GM19455 (cell line): ENCODE data around the gene ILK.

ENCODE experiments used
- ATAC-seq: cut with Tn5 transposase; IDR thresholded peaks from one replicate; pipeline ENCODE4 v1.9.1; 2021; ENCODE audit not compliant: unreplicated experiment

ILK gene

DNA sequence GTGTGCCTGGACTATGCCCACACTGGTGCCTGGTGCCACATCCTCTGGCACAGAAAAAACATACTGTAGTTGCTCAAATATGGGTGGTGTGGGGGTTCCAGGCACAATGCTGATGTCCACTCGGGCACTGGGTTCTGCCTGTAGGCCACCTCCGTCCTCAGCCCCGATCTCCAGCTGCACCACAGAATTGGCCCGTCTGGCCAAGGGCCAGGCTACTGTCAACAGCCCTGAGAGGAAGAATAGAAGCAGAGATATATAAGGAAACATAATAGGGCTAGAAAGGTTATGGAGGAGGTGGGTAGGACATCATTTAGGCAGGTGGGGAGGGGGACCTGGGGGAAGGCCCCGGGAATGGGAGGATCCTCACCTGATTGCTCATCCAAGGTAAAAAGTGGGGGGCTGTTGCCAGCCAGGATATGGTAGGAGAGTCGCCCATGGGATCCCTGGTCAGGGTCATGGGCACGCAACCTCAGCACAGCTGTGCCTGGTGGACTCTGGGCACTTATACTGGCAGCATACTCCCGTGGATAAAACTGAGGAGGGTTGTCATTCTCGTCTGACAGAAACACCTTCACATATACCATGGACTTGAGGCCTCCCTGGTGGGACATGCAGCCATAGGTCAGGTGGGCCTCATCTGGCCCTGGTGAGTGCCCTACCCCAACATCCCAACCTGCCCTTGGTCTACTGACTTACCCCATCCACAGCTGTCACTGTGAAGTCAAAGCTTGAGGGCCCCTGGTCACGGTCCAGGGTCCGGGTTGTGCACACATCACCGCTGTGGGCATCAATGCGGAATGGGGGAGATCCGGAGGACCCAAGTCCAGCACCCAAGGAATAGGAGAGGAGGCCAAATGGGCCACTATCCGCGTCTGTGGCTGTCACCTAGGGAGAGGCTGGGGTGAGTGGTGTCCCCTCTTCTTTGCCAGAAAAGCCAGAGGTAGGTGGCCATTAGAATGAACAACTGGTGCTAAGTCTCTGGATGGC, 30.1 kb downstream of the ILK start:
- ATAC-seq: no peak

DNA sequence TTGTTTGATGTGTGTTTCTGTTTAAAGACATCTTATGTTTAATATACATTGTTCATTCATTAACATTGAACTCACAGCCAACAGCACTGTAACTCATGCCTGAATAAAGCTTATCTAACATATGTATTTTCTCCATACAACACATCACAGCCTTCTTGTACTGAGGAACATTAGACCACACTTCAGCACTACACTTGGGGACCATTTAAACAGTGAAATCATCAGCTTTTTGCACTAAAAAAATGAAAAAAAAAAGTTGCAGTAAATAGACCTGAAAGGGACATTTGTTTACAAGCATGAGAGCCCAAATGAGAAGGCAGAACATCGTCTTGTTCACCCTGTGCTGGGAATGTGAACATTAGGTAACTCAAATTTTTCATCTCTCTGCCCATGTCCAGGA, 31.0 kb downstream of the ILK start:
- ATAC-seq: no peak

DNA sequence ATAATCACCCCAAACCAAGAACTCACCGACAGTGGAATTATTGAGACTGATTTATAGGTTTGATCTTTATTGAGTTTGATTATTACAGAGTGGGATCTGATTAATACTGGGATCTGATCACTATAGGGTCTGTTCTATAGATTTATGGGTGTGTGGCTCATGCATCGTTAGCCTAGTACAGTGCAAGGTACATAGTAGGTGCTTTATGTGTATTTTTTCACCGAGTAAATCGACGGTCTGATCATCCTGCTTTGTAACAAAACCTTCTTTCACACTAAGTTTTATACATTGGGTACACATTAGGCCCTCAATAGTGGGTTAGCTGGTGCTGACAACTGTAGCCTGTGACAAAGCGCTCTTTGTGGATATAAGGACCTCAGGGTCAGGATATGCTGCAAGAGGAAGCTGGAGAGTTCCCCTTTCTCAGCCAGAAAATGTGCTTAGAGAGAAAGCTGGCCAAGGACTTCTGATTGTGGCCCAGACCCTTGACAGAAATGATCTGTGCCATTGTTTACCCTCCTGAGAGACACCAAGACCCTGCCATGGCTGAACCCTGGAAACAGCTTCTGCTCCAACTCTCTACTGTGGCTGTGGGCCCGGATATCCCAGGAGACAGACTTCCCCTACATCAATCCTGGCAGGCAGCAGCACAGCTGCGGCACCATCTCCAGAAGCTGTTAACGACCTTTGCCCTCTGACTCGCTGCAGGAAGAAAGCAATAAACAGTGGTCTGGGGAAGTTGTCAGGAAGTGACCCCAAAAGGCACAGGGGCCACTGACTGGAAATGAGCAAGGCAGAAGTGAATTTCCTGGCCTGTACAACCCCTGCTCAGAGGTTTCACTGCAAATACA, 31.7 kb downstream of the ILK start:
- ATAC-seq: no peak

DNA sequence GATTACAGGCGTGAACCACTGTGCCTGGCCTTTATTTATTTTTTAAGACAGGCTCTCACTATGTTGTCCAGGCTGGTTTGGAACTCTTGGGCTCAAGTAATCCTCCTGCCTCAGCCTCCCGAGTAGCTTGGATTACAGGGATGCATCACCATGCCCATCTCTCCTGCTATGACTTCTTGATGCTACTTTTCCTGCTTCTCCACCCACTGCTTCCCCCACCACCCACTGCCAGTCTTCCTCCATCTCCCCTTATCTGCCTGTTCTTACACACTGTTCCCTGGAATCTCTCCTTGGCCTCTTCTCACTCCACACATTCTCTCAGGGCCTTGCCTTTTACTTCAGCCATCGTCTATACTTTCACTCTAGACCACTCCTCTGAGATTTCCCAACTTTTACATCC, 32.9 kb downstream of the ILK start:
- ATAC-seq: no peak

DNA sequence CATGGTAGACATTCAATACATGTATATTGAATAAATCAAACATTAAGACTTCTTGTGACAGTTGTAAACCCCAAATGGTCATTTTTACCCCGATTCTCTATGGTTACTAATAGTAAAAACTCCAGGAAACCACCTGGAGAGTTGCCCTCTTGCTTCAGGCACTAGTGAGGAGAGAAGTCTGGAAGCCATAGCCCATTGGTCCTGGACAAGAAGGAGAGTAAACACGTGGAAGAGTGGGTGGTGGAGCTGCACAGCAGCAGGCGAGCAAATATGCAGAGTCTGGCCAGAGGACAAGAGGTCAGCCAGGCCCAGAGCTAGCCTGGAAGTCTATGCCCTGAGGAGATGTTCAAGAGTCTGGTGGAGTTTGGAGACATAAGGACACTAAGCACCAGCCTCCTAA, 34.3 kb downstream of the ILK start:
- no peak for ATAC-seq

DNA sequence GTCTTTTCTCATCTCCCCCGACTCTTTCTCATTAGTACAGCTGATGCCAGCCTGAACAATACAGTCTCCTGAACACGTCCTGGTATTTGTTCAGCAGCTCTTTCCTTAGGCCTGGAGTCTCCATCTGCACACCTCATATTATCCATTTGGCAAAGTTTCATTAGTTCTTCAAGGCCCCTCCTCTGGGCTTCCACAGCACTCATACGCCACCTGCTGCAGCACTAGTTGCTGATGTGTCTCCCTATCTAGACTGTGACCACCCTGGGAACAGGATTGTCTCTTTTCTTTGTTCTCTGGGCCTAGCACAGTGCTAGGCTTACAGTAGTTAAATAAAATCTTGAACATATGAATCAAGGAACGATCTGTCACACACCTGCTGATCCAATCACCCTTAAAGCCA, 34.9 kb downstream of the ILK start:
- no peak for ATAC-seq

DNA sequence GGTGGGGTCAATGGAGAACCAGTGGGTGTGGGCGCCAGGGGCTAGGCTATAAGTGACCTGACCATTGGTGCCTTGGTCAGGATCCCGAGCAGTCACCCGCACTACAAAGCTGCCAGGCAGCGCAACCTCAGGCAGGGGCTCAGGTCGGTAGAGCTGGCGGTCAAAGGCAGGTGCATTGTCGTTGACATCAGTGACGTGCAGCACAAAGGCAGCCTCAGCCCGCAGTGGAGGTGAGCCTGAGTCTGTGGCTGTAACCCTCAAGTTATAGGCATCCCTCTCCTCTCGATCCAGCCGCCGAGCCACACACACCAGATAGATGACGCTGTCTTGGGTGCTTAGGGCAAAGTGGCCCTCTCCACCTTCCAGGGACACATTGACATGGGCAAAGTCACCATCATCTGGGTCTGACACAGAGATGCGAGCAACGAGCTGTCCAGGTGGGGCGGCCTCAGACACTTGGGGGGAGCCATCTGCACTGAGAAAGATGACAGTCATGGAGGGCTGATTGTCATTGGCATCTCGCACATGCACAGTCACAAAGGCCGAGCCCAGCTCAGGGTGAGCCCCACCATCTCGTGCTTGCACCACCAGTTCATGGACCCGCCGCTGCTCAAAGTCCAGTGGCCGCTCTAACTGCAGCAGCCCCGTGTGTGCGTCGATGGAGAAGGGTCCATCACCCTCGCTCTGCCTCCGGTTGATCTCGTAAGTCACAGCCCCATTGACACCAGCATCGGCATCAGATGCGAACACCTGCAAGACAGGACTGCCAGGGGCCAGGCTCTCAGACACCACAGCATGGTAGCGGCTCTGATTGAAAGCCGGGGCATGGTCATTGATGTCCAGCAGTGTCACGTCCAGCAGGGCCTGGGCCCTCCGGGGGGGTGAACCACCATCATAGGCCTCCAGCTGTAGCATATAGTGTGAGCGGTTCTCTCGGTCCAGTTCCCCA, 36.7 kb downstream of the ILK start:
- no peak for ATAC-seq

DNA sequence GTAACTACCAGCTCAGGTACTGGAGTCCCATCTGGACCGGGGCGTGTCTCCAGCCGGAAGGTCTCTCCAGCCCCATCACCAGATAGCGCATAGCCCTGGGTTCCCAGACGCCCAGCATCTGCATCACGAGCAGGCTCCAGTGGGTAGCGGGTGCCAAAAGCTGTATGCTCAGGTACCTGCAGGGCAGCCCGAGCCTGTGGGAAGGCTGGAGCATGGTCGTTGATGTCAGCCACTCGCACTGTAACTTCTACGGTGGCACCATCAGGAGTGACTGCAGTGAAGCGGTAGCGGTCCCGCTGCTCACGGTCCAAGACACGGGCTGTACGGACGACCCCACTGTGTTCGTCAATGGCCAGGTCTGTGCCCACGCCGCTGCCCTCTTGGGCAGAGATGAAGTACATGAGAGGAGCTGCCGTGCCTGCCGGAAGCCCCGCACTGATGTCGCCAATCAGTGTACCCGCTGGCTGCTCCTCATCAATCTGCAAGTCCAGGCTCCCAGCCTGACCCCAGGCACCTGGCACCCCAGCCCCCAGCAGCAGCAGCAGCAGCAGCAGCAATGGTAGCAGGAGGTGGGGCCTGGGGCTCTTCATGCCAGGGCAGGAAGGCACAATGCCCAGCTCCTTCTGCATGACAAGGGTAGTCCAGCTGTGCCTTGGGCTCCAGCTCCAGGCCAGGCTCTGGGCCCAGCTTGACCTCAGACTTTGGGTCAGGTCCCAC, 37.6 kb downstream of the ILK start:
- no peak for ATAC-seq

DNA sequence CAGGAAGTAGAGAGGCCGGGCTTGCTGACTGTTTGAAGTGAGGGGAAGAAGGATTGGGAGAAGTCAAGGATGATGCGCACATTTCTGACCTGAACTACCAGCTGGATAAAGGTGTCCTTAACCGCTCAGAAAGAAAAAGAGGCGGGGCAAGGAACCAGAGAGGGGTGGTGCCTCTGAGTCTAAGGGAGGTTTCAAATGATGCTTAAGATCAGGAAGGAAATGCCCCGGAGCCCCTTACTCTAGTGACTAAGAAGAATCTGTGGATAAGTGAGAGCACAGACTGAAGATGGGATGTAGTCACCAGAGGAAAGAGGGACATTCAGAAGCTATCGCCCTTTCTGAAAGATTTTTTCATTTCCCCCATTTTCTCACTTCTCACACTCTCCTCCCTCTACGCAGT, 39.4 kb downstream of the ILK start:
- no peak for ATAC-seq

DNA sequence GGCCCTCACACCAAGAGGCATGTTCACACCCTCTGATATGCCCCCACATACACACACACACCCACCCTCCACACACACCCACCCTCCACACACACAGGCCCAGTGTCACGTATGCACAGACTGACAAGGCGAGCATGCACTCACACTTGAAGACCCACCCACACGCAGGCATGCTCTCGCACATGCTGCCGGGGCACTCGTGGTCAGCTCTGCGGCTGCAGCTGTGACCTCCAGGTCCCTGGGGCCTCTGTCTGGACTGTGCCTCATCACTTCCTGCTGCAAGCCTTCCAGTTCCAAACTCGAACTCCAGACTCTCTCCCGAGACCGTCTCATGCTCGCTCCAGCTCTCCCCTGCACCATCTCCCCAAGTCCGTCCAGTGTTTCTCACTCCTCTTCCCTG, 42.5 kb downstream of the ILK start:
- no peak for ATAC-seq

DNA sequence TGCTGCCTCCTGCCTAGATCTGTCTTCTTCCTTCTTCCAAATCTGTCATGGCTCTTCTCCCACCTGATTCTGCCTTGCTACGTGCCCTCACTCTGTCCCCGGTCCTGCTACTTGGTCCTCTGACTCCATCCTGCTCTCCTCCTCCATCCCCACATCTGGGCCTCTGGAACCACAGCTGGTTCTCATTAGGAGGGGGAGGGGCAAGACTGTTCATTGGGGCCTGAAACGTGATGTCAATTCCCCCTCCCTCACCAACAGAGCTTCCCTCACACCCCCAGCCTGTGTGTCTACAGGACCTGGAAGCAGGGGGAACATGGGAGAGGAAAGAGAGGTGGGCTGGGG, 43.0 kb downstream of the ILK start:
- no peak for ATAC-seq

DNA sequence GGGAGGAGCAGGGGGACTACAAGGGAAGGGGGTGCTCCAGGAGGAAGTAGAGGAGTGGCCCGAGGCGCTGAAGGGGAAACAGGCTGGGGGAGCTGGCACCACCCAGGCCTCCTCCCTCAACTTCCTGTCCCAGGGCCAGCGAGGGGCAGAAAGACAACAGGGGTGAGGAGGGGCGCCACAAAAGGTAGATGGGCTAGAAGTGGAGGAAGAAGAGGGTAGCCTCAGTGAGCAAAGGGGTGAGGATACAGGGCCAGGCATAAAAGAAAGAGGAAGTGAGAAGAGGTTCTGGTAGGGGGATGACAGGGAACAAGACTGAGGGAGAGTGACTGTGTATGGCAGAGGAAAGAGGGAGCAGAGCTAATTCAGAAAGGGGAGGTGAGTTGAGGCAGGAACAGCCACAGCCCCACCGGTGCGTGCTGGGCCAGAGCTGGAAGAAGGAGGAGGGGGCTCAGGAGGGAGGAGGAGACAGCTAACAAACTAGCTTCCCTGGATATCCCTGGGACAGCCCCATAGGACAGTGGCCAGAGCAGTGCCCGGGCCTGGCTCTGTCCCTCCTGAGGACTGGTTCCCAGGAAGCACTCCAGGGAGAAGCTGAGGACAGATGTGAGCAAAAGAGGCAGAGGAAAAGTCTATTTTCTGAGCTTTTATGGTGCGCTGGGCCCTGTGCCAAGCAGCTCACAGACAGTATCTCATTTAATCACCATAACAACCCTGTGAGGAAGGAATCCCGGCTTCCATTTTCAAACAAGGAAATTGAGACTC, 43.5 kb downstream of the ILK start:
- peak; percentile 92 for ATAC-seq

DNA sequence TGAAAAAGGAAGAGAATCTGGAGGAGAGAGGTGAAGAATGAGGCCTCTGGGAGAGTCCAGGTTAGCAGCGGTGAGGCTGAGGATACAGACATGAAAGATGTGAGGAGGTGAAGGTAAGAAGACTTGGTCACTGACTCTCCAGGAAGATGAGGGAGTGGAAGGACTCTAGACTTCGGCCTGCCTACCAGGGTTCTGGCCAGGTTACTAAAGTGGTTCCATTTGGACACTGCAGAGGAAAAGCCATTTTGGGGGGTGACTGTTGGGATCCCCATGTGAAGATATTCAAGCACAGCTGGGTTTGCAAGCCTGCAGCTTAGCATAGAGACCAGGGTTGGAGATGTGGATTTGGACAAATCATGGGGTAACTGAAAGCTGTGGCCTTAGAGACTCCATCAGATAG, 44.3 kb downstream of the ILK start:
- no peak for ATAC-seq

DNA sequence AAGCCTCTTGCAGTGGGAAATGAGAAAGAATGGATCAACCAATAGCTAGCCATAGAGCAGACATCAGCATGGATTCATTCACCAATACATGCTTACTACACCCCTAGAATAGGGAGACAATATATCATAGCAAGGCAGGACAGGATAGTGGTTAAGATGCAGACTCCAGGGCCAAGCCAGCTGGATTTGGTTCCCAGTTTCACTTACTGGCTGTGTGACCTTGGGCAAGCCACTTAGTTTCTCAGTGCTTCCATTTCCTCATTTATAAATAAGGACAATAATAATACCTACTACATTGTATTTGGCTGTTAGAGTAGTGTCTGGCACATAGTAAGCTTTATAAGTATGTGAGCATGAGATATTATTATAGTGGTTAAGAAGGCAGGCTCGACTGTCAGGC, 44.9 kb downstream of the ILK start:
- ATAC-seq: no peak

DNA sequence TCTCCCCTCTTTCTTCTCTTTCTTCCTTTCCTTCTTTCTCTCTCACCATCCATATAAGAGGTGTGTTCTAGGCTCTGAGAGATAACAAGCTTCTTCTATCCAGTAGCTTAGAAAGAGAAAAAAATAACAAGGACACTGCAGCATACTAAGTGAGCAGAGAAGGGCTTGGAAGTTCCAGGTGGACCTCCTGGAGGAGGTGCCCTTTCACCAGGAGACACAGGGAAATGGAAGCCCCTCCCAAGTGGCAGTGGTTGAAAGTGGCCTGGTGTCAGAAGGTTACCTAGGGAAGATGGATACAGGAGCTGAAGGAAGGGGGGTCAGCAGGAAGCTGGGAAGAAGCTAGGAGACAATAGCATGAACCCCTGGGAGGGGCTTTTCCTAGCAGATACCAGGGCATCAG, 46.5 kb downstream of the ILK start:
- no peak for ATAC-seq

DNA sequence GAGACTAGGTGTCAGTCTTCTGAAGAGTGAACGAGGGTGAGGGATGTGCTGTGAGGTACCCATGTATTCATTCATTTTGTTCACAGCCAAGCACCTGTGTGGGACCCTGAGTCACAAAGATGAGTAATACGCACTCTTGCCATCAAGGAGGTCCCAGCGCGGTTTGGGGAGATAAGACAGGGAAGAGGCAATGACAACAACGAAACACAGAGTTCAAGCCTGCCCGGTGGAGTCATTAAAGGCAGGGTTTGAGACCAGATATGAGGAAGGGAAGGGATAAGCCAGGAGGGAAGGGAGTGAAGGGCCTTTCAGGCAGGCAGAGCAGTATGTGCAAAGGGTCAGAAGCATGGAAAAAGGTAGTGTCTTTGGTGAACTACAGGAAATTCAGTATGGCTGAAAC, 47.4 kb downstream of the ILK start:
- ATAC-seq: no peak

DNA sequence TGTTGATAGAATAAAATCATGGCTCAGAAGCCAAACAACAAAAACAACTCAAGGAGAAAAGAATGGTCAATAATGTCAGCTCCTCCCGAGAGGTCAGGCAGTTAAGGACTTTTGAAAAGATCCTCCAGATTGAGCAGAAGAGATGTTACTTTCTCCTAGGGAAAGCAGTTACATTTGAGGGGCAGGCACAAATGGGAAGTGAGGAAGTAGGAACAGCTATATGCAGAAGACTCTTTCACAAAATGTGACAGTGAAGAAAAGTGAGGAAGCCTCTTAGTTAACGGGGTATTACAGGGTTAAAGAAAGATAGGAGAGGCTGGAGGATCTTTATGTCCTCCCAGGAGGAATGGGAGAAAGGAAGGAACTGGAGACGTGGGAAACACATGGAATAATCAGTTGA, 48.6 kb downstream of the ILK start:
- no peak for ATAC-seq

DNA sequence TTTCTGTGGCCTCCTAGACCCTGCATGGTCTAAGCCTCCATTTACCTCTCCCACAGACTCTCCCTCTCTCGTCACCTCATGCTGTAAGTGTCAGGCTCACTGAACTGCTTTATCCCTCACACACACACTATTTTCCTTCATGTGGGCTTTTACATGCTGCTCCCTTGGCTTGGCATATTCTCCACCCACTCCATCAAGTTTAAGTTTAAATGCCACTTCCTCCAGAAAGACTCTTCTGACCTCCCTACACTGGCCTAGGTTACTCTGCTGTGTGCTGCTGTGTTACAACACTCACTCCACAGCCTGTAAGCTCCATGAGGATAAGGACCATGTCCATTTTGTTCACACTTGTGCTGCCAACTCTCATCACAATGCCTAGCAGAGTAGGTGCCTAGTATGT, 49.5 kb downstream of the ILK start:
- no peak for ATAC-seq

DNA sequence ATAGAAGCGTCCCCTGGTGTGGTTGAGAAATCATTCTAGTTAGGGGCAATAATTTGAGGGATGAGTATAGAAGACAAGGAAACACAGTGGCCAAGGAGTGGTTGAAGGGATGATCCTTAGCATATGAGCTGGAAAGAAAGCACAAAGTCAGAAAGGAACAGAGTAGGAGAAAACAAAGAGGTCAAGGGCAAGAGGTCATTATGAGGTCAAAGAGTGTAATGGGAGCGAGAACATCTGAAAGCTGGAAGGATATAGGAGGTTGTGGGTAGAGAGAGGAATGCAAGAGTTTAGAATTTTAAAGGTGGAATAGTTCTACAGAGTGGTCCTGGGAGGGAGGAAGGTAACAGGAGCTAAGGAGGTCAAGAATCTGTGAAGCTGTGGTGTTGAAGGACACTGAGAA, 50.1 kb downstream of the ILK start:
- ATAC-seq: no peak
